Peyer's patch (tissue), 4 donors: ENCODE data around the gene SURF2. TPM values are rescaled to one million over a fixed set of nuclear protein-coding genes. Genes with fewer than 3 reads are reported as not detected.

Source experiments
- DNase-seq, 3 donors: peaks; one replicate each; pipeline ENCODE4 v3.0.0-alpha.2; 2017 to 2019
- H3K27ac ChIP-seq, 4 donors: fragments of 200-600 bp; sonication (generic); one replicate each; pipeline ENCODE4 v1.5.1; 2016 to 2019
- H3K27me3 ChIP-seq, 2 donors: fragments of 200-600 bp; sonication (generic); one replicate each; pipeline ENCODE4 v1.5.1; 2019
- H3K36me3 ChIP-seq, 3 donors: fragments of 200-600 bp; sonication (generic); one replicate each; pipeline ENCODE4 v1.5.1; 2016 to 2019
- H3K4me1 ChIP-seq, 4 donors: fragments of 200-600 bp; sonication (generic); one replicate each; pipeline ENCODE4 v1.5.1; 2016 to 2019
- H3K4me3 ChIP-seq, 4 donors: fragments of 200-600 bp; sonication (generic); 1 replicate in 3 of 4; 2 replicates in 1 of 4; pipeline ENCODE4 v1.5.1; 2016 to 2019; ENCODE audit warnings: mild to moderate bottlenecking in 1 of 4
- H3K9me3 ChIP-seq, 4 donors: fragments of 200-600 bp; sonication (generic); one replicate each; pipeline ENCODE4 v1.5.1; 2016 to 2019; ENCODE audit warnings: mild to moderate bottlenecking in 1 of 4
- POLR2A ChIP-seq, 2 donors: fragments of 450-650 bp; IDR thresholded peaks; one replicate each; pipeline ENCODE4 v1.5.1; 2017; ENCODE audit warnings: antibody characterized with exemption in 2 of 2, mild to moderate bottlenecking in 2 of 2, moderate library complexity in 2 of 2
- total RNA-seq, 4 donors: library from RNA; depleted of rRNA; stranded (reverse); fragments of >200 nt; gene quantifications; one replicate each; pipeline ENCODE4 v1.1.0, GENCODE V29; 2016
- TF ChIP-seq, protein P1 (sequence below), 6 experiments: fragments of 450-650 bp in 4 of 6; fragments of 200-600 bp in 2 of 6; sonication (generic) in 1 of 6; IDR thresholded peaks; one replicate each; pipeline ENCODE4 v1.5.1; 2017 to 2019; ENCODE audit warnings: antibody characterized with exemption in 6 of 6, mild to moderate bottlenecking in 3 of 6, moderate library complexity in 1 of 6

The SURF2 gene
- total RNA-seq, 4 donors from 2014 or later, result 5.4 to 18.9 (median 15.3) TPM

DNA sequence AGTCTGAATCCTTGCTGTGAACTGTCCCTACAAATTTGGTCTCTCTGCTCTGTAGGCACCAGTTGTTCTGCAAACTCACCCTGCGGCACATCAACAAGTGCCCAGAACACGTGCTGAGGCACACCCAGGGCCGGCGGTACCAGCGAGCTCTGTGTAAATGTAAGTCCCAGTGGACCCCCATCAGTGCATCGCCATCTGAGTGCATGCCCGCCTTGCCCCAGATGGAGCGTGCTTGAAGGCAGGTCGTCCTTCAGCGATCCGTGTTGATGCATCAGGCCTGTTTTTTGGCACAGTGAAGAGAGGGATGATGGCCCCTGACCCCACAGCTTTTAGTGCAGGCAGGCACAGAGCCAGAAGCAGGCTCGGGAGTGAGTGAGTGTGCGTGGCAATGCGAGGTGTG is 1.3 kb downstream of the SURF2 start:
- H3K27me3 ChIP-seq, result no peaks in the 10 kb centered on the region
- H3K4me3 ChIP-seq, result no peak overlapping the region
- no peaks in the 10 kb centered on the region for H3K9me3 ChIP-seq
- DNase-seq, result no peak
- H3K36me3 ChIP-seq, result peaks cover 0 to 47% (median 0%) of the 10 kb centered on the region in 3 donors
- H3K27ac ChIP-seq, result no peak overlapping the region
- TF ChIP-seq POLR2A (IDR thresholded peaks at IDR 0.05), result no peak
- TF ChIP-seq, protein P1, sequence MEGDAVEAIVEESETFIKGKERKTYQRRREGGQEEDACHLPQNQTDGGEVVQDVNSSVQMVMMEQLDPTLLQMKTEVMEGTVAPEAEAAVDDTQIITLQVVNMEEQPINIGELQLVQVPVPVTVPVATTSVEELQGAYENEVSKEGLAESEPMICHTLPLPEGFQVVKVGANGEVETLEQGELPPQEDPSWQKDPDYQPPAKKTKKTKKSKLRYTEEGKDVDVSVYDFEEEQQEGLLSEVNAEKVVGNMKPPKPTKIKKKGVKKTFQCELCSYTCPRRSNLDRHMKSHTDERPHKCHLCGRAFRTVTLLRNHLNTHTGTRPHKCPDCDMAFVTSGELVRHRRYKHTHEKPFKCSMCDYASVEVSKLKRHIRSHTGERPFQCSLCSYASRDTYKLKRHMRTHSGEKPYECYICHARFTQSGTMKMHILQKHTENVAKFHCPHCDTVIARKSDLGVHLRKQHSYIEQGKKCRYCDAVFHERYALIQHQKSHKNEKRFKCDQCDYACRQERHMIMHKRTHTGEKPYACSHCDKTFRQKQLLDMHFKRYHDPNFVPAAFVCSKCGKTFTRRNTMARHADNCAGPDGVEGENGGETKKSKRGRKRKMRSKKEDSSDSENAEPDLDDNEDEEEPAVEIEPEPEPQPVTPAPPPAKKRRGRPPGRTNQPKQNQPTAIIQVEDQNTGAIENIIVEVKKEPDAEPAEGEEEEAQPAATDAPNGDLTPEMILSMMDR (IDR thresholded peaks at IDR 0.05), result no peak
- peaks cover 0 to 44% (median 10%) of the 10 kb centered on the region in 4 donors for H3K4me1 ChIP-seq

DNA sequence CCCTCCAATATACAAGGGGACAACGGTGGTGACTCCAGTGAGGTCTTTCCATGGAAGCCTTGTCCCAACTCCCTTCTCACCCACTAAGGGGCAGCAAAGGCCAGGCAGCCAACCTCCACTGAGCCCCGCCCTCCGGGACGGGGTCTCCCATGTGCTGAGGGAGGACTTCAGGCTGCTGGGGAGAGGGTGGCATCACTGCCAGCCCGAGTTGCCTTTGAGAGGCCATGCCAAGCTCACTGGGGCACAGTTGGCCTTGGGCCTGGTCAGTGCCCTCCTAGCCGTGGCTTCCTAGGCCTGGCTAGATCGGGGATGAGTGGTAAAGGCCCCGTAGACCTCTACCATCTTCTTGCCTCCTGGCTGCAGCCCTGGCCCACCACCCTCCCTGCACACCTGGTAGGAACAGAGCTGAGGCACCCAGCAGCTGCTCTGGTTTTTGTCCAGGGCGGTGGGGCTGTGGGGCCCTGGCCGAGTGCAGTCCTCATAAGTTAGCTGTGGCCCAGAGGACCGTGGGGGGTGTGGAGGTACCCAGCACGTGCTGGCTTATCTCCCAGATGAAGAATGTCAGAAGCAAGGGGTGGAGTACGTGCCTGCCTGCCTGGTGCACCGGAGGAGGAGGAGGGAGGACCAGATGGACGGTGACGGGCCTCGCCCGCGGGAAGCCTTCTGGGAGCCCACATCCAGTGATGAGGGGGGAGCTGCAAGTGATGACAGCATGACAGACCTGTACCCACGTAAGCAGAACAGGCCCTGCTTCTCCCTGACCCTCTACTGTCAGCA is 3.2 kb downstream of the SURF2 start:
- H3K9me3 ChIP-seq, result no peaks in the 10 kb centered on the region
- H3K27me3 ChIP-seq, result no peaks in the 10 kb centered on the region
- peak in 1 of 3 donors; percentile 52 for DNase-seq
- TF ChIP-seq POLR2A (IDR thresholded peaks at IDR 0.05), result no peak
- TF ChIP-seq, protein P1 (IDR thresholded peaks at IDR 0.05), result peak in 3 of 6 experiments; percentile 30 to 34 (median 31)
- H3K4me1 ChIP-seq, result peaks cover 0 to 44% (median 10%) of the 10 kb centered on the region in 4 donors
- H3K4me3 ChIP-seq, result no peak overlapping the region
- H3K36me3 ChIP-seq, result peaks cover 0 to 52% (median 0%) of the 10 kb centered on the region in 3 donors
- peak overlapping the region in 2 of 4 donors; percentile 3 to 11 for H3K27ac ChIP-seq

DNA sequence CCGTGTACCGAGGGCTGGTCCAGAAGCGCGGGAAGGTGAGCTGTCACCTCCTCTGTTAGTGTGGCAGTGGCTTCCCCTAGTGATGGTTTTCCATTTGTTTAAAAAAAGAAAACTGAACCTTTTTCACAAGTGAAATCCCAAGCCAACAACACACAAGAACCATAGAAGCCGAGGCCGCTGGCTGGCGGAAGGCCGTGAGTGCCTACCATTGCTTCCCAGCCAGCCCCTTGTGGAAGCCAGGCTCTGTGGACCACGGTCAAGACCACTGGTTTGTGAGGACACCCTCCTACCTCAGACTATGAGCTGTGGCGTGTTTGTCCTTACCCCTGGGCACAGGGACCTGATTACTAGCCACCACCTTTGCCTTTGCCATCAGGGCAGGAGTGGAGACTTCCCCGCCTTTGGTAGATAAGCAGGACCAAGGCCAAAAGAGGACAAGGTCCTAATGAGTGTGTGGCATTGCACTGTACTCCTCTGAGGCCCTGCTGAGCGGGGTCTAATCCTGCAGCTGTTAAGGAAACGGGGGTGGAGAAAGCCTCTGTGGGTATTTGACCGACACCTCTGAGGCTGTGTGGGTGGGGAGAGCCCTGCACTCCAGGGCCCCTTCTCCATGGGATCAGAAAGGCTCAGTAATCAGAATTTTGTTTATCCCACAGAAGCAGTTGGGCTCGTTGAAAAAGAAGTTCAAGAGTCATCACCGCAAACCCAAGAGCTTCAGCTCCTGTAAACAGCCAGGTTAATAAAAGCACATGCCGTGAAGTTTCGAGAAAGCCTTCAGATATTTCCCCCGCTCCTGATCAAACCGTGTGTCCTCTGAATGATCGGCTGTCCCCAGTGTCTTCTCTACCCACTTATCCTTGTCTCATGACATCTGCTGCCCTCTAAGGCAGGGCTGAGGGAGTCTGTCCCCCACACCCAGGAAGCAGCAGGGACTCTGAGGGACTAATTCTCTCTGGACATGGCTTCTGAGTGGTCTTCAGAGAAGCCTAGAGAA is 4.3 kb downstream of the SURF2 start:
- TF ChIP-seq, protein P1 (IDR thresholded peaks at IDR 0.05), result no peak
- TF ChIP-seq POLR2A (IDR thresholded peaks at IDR 0.05), result no peak
- H3K4me1 ChIP-seq, result peaks cover 0 to 33% (median 5%) of the 10 kb centered on the region in 4 donors
- peak overlapping the region in 2 of 4 donors; percentile 11 to 31 for H3K27ac ChIP-seq
- no peaks in the 10 kb centered on the region for H3K27me3 ChIP-seq
- DNase-seq, result peak in 1 of 3 donors; percentile 53
- H3K36me3 ChIP-seq, result peaks cover 0 to 63% (median 0%) of the 10 kb centered on the region in 3 donors
- no peaks in the 10 kb centered on the region for H3K9me3 ChIP-seq
- H3K4me3 ChIP-seq, result no peak overlapping the region

DNA sequence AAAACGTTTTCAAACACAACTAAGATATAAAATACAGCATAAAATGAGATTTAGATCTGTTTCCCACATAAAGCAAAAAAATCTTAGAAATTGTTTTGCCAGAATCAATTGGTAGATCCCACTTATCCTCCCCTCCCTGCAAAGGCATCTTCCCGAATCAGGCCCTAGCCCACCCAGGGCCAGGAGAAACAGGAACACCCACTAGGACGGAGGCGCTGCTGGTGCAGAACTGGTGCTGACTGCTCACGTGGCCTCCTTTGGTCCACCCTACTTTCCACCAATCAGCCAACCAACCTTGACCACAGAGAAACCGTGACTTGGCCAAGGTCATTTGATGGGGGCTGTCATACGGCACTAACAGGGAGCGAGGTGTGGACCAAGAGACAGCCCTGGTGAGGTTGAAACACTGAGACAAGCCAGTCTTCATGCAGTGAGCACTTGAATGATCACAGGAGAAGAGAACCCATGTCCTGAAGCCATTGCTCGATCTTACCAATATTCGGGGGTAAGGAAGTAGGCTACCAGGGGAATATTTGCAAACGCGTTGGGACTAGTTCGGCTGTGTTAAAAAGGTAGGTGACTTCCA is 5.2 kb downstream of the SURF2 start:
- H3K4me3 ChIP-seq, result no peak overlapping the region
- H3K4me1 ChIP-seq, result peaks cover 0 to 34% (median 4%) of the 10 kb centered on the region in 4 donors
- no peaks in the 10 kb centered on the region for H3K27me3 ChIP-seq
- peaks cover 0 to 73% (median 0%) of the 10 kb centered on the region in 3 donors for H3K36me3 ChIP-seq
- H3K27ac ChIP-seq, result no peak overlapping the region
- DNase-seq, result peak in 1 of 3 donors; percentile 39
- no peak for TF ChIP-seq POLR2A (IDR thresholded peaks at IDR 0.05)
- TF ChIP-seq, protein P1 (IDR thresholded peaks at IDR 0.05), result no peak
- no peaks in the 10 kb centered on the region for H3K9me3 ChIP-seq
